GM12801 (cell line): ENCODE data around the gene NFE2.

Experiments used
- CTCF ChIP-seq: IDR thresholded peaks from one replicate; pipeline ENCODE4 v1.5.1; 2011; ENCODE audit warnings: control low read depth; ENCODE audit not compliant: insufficient read length; ENCODE audit errors: extremely low read depth

Gene NFE2

GRCh38 chr12:54294152-54294952, 6.5 kb downstream of the NFE2 start:
- no peak for TF ChIP-seq CTCF

DNA sequence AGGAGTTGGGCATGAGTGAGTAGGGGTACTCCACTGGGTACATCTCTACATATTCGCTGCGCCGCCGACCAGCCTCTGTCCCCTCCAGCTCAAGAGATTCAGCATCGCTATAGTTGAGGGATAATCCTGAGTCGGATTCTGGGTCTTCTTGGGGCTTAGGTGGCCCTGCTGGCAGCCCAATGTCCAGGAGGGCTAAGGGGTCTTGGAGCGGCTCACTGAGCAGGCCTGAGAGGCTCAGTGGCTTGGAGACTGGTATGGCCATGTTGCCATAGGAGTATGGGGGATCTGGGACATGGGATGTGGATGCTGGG, 7.9 kb downstream of the NFE2 start:
- no peak for TF ChIP-seq CTCF

DNA sequence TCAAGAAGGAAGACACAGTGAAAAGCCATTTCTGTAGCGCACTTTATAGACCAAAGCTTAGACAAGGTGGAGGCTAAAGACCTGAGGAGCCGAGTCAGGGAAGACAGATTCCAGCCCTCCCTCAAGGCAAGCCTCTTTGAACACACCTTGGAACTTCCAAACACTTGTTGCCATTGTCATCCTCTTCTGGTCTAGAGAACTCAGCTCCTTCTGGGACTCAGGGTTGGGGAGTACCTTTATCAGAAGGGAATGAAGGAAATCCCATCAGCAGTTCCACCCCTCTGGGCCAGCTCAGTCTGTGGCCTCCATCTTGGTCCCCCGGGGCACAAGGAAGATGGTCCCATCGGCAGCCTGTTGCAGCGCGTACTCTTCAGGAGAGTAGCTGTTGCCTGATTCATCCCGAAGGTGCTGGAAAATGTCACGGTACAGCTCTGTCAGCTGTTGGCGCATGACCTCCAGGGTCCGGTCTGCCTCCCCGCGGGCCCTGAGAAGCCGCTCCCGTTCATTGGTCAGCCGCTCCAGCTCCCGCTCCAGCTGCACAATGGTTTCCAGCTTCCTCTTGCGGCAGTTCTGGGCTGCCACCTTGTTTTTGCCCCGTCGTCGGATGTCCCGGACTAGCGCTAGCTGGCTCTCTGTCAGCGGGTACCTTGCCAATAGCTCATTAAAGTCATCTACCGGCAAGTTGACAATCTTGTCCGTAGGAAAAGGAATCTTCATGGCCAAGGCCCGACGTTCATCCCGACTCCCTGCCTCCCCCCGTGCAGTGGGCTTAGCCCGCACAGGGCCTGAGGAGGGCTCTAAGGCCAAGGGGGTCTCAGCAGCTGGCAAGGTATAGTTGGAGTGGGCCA, 8.5 kb downstream of the NFE2 start:
- TF ChIP-seq CTCF = no peak

GRCh38 chr12:54287261-54288157, 13.3 kb downstream of the NFE2 start:
- TF ChIP-seq CTCF = no peak

DNA sequence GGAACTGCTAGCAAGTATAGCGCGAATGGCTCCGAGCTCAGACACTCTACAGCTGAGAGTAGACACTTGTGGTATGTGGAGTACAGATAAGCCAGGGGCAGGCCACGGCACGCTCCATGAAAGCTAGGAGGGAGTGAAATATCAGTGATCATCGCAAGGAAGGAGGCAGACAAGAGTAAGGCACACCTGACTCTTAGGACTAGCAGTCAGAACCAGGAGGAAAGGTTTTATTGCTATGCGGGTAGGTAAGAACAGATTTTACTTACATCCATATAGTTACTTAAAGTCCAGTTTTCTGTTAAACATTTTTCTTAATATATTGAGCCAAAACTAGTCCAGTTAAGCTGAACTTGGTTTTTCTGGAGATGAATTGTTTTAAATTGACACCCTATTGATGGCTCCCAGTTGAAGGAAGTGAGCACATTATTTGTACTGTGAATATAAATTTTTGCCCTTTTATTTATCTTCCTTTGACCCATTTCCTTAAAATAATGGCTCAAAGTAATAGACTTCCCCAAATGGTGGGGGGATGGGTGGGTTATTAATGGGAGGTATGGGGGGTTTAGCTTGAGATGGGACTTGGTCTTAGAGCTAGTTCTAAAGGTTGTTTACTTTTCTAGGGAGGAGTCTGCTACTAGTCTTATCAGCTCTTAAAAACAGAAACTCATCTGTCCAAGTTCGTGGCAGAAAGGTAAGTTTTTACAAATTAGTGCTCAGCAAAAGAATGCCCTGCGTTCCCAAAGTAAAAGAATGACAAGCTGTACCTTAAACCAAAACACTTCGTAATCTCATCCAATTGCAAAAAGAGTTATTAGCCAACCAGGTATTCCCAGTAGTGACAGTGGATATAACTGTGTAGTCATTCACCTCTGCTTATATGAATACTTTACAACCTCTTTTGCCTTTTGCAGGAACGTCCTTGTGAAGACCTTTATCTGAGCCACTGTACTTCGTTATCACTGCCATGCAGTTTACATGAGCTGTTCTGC, 14.5 kb downstream of the NFE2 start:
- TF ChIP-seq CTCF = no peak

- no peak for TF ChIP-seq CTCF
These were observed 15.4 kb downstream of the NFE2 start for GRCh38 chr12:54285150-54286041.
